Cardiac septum (tissue), 1 donor: ENCODE results near the gene EXOC2. TPM values are rescaled to one million over a fixed set of nuclear protein-coding genes. Genes with fewer than 3 reads are reported as not detected.

ENCODE experiments used
- DNase-seq: peaks from one replicate; pipeline ENCODE4 v3.0.0-alpha.2; 2020; ENCODE audit warnings: low spot score
- intact Hi-C: fragments of 100-400 bp; cut with DNase I; formaldehyde crosslinking; loops from one replicate; pipeline ENCODE4 v1.14.0; 2022
- total RNA-seq: library from RNA; stranded (reverse); fragmentation: NEBNext Ultra II Directional; extraction: Animal tissue kit (Norgen Biotek cat#: 25700); gene quantifications from one replicate; pipeline ENCODE4 v1.2.1, GENCODE V29; 2021
- donor health status: DM: no; HTN: no; CAD: no.

EXOC2 gene
- total RNA-seq, 1 donor from 2014 or later, result 16.2 TPM

- no peak for DNase-seq
- intact Hi-C loops, result no loop called here
Measured at GRCh38 chr6:443621-444159, 249.2 kb downstream of the EXOC2 start.

DNA sequence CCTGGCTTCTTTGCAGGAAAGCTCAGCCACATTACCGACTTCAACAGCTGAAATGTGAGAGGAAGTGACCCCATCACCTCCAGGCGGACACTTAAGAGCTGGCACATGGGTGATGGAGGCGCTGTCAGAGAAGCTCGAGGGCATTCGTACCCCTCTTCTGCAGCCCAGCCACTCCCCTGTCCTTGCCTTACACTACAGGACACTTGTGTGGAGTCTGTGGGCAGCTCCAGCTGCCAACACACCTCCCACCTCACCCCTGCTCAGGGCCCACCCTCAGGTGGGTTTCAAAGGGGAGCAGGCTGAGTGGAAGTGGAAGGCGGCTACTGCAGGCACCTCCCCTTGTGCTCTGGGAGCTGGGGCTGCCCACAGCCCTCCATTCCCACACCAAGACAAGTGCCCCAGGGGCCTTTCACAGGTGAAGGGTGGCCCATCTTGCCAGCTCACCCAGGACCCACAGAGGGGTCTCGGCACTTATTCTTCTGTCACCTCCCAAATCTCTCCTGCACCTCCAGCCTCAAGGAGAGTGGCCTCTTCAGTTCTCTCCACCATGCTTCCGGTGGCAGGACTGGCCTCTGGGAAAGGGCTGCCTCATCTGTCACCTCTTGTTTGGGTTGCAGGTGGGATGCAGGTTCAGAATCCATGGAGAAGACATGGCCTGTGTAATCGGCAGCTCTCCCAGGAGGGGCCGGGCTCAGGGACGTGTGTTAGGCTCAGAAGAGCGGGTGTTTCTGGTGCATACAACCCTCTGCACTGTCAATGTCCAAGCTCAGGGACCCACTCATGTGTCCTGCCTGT lies 251.6 kb downstream of the EXOC2 start:
- DNase-seq, result no peak
- intact Hi-C loops, result no loop called here

GRCh38 chr6:439641-440167 lies 253.2 kb downstream of the EXOC2 start:
- intact Hi-C loops, result no loop called here
- no peak for DNase-seq

DNA sequence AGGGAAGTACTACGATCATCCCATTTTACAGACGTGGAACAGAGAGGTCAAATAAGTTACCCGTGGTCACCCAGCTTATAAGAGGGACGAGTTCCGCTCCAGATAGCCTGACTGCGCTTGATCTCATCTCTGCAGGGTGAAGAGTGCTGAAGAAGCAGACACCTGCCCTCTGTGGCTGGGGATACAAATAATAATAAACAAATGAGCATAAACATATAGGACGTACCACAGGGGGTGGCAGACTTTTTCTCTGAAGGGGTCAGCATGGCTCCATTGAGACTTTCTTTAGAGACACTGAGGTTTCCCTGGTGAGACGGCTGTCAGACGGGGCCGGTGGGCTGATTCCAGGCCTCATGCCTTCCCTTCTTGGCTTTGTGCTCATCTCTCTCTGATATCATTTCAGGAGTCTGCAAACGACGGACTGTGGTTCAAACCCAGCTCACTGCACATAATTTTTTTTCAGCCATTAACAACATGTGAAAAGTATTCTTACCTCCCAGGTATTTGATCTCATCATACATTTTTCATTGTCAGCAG lies 254.2 kb downstream of the EXOC2 start:
- intact Hi-C loops, result no loop called here
- no peak for DNase-seq

GRCh38 chr6:437037-437392 lies 255.9 kb downstream of the EXOC2 start:
- no peak for DNase-seq
- intact Hi-C loops, result no loop called here

DNA sequence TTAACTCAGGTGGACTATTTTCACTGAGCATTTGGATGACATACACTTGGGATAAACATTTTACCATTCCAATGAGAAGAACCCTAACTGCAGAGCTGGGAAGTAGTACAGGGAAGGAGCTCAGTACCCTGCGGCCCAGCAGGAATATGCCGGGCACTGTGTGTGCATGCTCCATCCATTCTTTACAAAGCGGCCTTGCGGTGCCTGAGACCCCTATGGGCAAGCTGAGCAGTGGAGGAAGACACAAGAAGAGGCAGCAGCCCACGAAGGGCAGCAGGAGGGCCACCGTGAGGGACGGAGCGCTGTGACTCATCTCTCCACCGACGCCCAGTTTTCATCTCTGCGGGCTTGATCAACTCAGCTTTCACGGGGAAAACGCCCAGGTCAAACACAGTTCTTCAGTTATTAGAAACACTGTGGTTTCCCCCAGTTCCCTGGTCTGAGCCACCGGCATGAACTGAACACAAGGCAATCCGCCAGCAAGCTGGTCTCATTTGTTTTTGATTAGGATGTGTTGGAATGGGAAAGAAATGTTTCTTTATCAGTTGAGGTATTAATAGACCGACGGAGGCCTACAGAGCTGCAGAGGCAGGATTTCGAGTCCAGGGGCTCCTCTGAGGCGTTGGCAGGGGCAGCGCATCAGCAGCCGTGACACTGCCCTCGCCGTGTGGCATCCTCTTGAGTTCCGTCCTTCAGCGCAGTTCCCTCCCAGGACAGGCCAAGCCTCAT lies 256.5 kb downstream of the EXOC2 start:
- intact Hi-C loops, result no loop called here
- DNase-seq, result no peak

DNA sequence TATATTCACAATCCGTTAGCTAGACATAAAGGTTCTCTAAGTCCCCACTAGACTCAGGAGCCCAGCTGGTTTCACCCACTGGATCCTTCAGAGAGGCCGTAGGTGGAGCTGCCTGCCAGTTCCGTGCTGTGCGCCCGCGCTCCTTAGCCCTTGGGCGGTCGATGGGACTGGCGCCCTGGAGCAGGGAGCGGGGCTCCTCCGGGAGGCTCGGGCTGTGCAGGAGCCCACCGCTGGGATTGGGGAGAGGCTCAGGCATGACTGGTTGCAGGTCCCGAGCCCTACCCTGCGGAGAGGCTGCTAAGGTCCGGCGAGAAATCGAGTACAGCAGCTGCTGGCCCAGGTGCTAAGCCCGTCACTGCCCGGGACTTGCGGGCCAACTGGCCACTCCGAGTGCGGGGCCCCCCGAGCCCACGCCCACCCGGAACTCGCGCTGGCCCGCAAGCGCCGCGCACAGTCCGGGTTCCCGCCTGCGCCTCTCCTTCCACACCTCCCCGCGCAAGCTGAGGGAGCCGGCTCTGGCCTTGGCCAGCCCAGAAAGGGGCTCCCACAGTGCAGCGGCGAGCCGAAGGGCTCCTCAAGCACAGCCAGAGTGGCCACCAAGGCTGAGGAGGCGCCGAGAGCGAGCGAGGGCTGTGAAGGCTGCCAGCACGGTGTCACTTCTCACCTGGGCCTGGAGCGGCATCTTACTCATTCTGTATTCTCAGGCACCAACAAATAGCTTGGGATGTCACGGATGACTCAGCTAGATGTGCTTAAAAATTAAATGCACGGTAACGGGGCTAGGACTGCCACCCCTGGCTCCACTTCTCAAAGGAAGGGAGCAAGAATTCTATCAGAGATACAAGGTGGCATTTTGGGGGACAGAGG lies 257.3 kb downstream of the EXOC2 start:
- intact Hi-C loops, result no loop called here
- DNase-seq, result no peak

Other genes with a start within 250 kb of the EXOC2 start
- gene HUS1B, start 36.0 kb downstream of the EXOC2 start, total RNA-seq, result 0.86 TPM